Chondrocyte (in vitro differentiated cells): ENCODE data around the gene GNAQ. TPM values are rescaled to one million over a fixed set of nuclear protein-coding genes. Genes with fewer than 3 reads are reported as not detected.
"Not testable (repeated sequence)": the region's sequence is repeated elsewhere in the genome, so short reads cannot be mapped to it uniquely, and the experiment has no call there.

ENCODE experiments used
- DNase-seq: peaks from one replicate; pipeline ENCODE4 v3.0.0; 2021; ENCODE audit warnings: mixed read lengths, low spot score
- H3K27ac Mint-ChIP-seq: one replicate; pipeline ENCODE4 v1.8.0; 2021; ENCODE audit warnings: mild to moderate bottlenecking, moderate library complexity, mixed read lengths; ENCODE audit not compliant: unreplicated experiment
- H3K27me3 Mint-ChIP-seq: 2 replicates; pipeline ENCODE4 v1.8.0; 2021; ENCODE audit warnings: low read depth, mixed read lengths
- H3K36me3 Mint-ChIP-seq: 2 replicates; pipeline ENCODE4 v1.8.0; 2021; ENCODE audit warnings: low read depth, mixed read lengths
- H3K4me1 Mint-ChIP-seq: 2 replicates; pipeline ENCODE4 v1.8.0; 2021; ENCODE audit warnings: low read depth, mild to moderate bottlenecking, mixed read lengths
- H3K4me3 Mint-ChIP-seq: one replicate; pipeline ENCODE4 v1.8.0; 2021; ENCODE audit warnings: mild to moderate bottlenecking, moderate library complexity, mixed read lengths; ENCODE audit not compliant: unreplicated experiment
- H3K9me3 Mint-ChIP-seq: 2 replicates; pipeline ENCODE4 v1.8.0; 2021; ENCODE audit warnings: low read depth, mixed read lengths
- CTCF ChIP-seq: fragments of 200-600 bp; sonication (generic); IDR thresholded peaks from 2 replicates; pipeline ENCODE4 v1.5.0; 2021; ENCODE audit warnings: antibody characterized with exemption, mild to moderate bottlenecking, moderate library complexity
- total RNA-seq: library from RNA; stranded (reverse); gene quantifications from 3 replicates; pipeline ENCODE4 v1.2.1, GENCODE V29; 2021

GNAQ gene
- total RNA-seq, 1 donor from 2014 or later = 87.0 TPM

- TF ChIP-seq CTCF = peak; percentile 84
- Mint-ChIP-seq H3K4me1 (no peaks in the 10 kb centered on the region), H3K27ac (no peak overlapping the region), H3K36me3 (peaks cover 12% of the 10 kb centered on the region), H3K9me3 (peaks cover 11% of the 10 kb centered on the region), H3K27me3 (no peaks in the 10 kb centered on the region), H3K4me3 (no peak overlapping the region)
- DNase-seq = no peak
Measured at GRCh38 chr9:77764894-77765780, 266.5 kb downstream of the GNAQ start.

- Mint-ChIP-seq H3K27ac (no peak overlapping the region), H3K4me3 (no peak overlapping the region), H3K4me1 (no peaks in the 10 kb centered on the region)
Measured at GRCh38 chr9:77763566-77763965, 268.0 kb downstream of the GNAQ start.

GRCh38 chr9:77760919-77761318, 270.7 kb downstream of the GNAQ start:
- H3K9me3 Mint-ChIP-seq = peaks cover 18% of the 10 kb centered on the region
- H3K27me3 Mint-ChIP-seq, DNase-seq, H3K4me3 Mint-ChIP-seq, H3K27ac Mint-ChIP-seq, H3K4me1 Mint-ChIP-seq: not testable (repeated sequence)
- H3K36me3 Mint-ChIP-seq = peaks cover 16% of the 10 kb centered on the region

More at GRCh38 chr9:77763566-77763965, 268.0 kb downstream of the GNAQ start:
- Mint-ChIP-seq H3K36me3 (peaks cover 10% of the 10 kb centered on the region), H3K27me3 (no peaks in the 10 kb centered on the region), H3K9me3 (peaks cover 11% of the 10 kb centered on the region)
- no peak for TF ChIP-seq CTCF
- DNase-seq = no peak

GRCh38 chr9:77759391-77759790, 272.2 kb downstream of the GNAQ start:
- H3K4me1 Mint-ChIP-seq = no peaks in the 10 kb centered on the region
- no peaks in the 10 kb centered on the region for H3K27me3 Mint-ChIP-seq
- no peak overlapping the region for H3K27ac Mint-ChIP-seq
- peaks cover 7% of the 10 kb centered on the region for H3K9me3 Mint-ChIP-seq
- no peak overlapping the region for H3K4me3 Mint-ChIP-seq
- peaks cover 12% of the 10 kb centered on the region for H3K36me3 Mint-ChIP-seq
- no peak for DNase-seq
- TF ChIP-seq CTCF = peak; percentile 23

GRCh38 chr9:77756449-77756848, 275.2 kb downstream of the GNAQ start:
- DNase-seq = no peak
- no peak overlapping the region for H3K4me3 Mint-ChIP-seq
- peaks cover 24% of the 10 kb centered on the region for H3K4me1 Mint-ChIP-seq
- peaks cover 7% of the 10 kb centered on the region for H3K9me3 Mint-ChIP-seq
- TF ChIP-seq CTCF = no peak
- no peaks in the 10 kb centered on the region for H3K27me3 Mint-ChIP-seq
- no peak overlapping the region for H3K27ac Mint-ChIP-seq
- H3K36me3 Mint-ChIP-seq = peaks cover 12% of the 10 kb centered on the region
